Activated T-cell treated with anti-CD3 and anti-CD28 coated beads, Interleukin-2, amount 50 U/mL, for 4 hours (primary cell): ENCODE results near the gene GMEB2. TPM values are rescaled to one million over a fixed set of nuclear protein-coding genes. Genes with fewer than 3 reads are reported as not detected.
"Not testable (repeated sequence)": the region's sequence is repeated elsewhere in the genome, so short reads cannot be mapped to it uniquely, and the experiment has no call there.

Experiments used
- ATAC-seq, 2 donors: fragments of 200-7000 bp; cut with Tn5 transposase; one replicate each; pipeline ENCODE4 v1.10.0; 2021
- DNase-seq: peaks from one replicate; pipeline ENCODE4 v3.0.0-alpha.2; 2020
- H3K27me3 Mint-ChIP-seq: one replicate; pipeline ENCODE4 v1.8.0; 2021; ENCODE audit warnings: low read depth, mixed read lengths
- H3K36me3 Mint-ChIP-seq: one replicate; pipeline ENCODE4 v1.8.0; 2022; ENCODE audit warnings: mixed read lengths; ENCODE audit not compliant: insufficient read depth
- H3K4me1 Mint-ChIP-seq: one replicate; pipeline ENCODE4 v1.8.0; 2021; ENCODE audit warnings: low read depth, mixed read lengths
- H3K4me3 Mint-ChIP-seq: one replicate; pipeline ENCODE4 v1.8.0; 2021; ENCODE audit warnings: mild to moderate bottlenecking, moderate library complexity, mixed read lengths
- H3K9me3 Mint-ChIP-seq: one replicate; pipeline ENCODE4 v1.8.0; 2021; ENCODE audit warnings: mixed read lengths
- total RNA-seq, 3 donors: library from RNA; stranded (reverse); gene quantifications; one replicate each; pipeline ENCODE4 v1.2.1, GENCODE V29; 2021

GMEB2 gene
- total RNA-seq, 3 donors from 2014 or later = 14.6 to 16.1 (median 15.1) TPM

GRCh38 chr20:63565699-63566335 is 61.1 kb downstream of the GMEB2 start:
- H3K27me3 Mint-ChIP-seq = no peaks in the 10 kb centered on the region
- peaks cover 20% of the 10 kb centered on the region for H3K4me1 Mint-ChIP-seq
- ATAC-seq = no peak

GRCh38 chr20:63565021-63565698 is 61.7 kb downstream of the GMEB2 start:
- DNase-seq (no peak), ATAC-seq (no peak)
- H3K4me1 Mint-ChIP-seq = peaks cover 21% of the 10 kb centered on the region
- H3K36me3 Mint-ChIP-seq = peaks cover 9% of the 10 kb centered on the region
- H3K27me3 Mint-ChIP-seq = no peaks in the 10 kb centered on the region
- no peak overlapping the region for H3K4me3 Mint-ChIP-seq
- H3K9me3 Mint-ChIP-seq = no peaks in the 10 kb centered on the region

More at GRCh38 chr20:63565699-63566335, 61.1 kb downstream of the GMEB2 start:
- DNase-seq = no peak
- Mint-ChIP-seq H3K36me3 (peaks cover 5% of the 10 kb centered on the region), H3K9me3 (no peaks in the 10 kb centered on the region), H3K4me3 (no peak overlapping the region)

GRCh38 chr20:63564036-63564810 is 62.7 kb downstream of the GMEB2 start:
- DNase-seq = no peak
- no peak for ATAC-seq
- H3K36me3 Mint-ChIP-seq = peaks cover 9% of the 10 kb centered on the region
- H3K4me3 Mint-ChIP-seq = no peak overlapping the region
- no peaks in the 10 kb centered on the region for H3K9me3 Mint-ChIP-seq
- H3K27me3 Mint-ChIP-seq = no peaks in the 10 kb centered on the region
- peaks cover 19% of the 10 kb centered on the region for H3K4me1 Mint-ChIP-seq

GRCh38 chr20:63563225-63563935 is 63.5 kb downstream of the GMEB2 start:
- Mint-ChIP-seq H3K27me3 (no peaks in the 10 kb centered on the region), H3K9me3 (no peaks in the 10 kb centered on the region), H3K4me1 (peaks cover 15% of the 10 kb centered on the region), H3K4me3 (no peak overlapping the region), H3K36me3 (peaks cover 12% of the 10 kb centered on the region)
- DNase-seq = no peak
- ATAC-seq = no peak

GRCh38 chr20:63562461-63563224 is 64.3 kb downstream of the GMEB2 start:
- ATAC-seq (no peak), DNase-seq (no peak)
- Mint-ChIP-seq H3K36me3 (peaks cover 12% of the 10 kb centered on the region), H3K9me3 (no peaks in the 10 kb centered on the region), H3K4me1 (peaks cover 7% of the 10 kb centered on the region), H3K27me3 (no peaks in the 10 kb centered on the region), H3K4me3 (no peak overlapping the region)

- peaks cover 12% of the 10 kb centered on the region for H3K36me3 Mint-ChIP-seq
- ATAC-seq = no peak
- no peak for DNase-seq
- H3K9me3 Mint-ChIP-seq = no peaks in the 10 kb centered on the region
- peaks cover 1% of the 10 kb centered on the region for H3K4me1 Mint-ChIP-seq
- H3K4me3 Mint-ChIP-seq = no peak overlapping the region
- H3K27me3 Mint-ChIP-seq = no peaks in the 10 kb centered on the region
Observed at GRCh38 chr20:63561624-63562396, 65.1 kb downstream of the GMEB2 start.

GRCh38 chr20:63560856-63561609 is 65.9 kb downstream of the GMEB2 start:
- H3K4me3 Mint-ChIP-seq = no peak overlapping the region
- no peaks in the 10 kb centered on the region for H3K27me3 Mint-ChIP-seq
- DNase-seq (no peak), ATAC-seq (no peak)
- no peaks in the 10 kb centered on the region for H3K9me3 Mint-ChIP-seq
- H3K36me3 Mint-ChIP-seq = peaks cover 12% of the 10 kb centered on the region
- H3K4me1 Mint-ChIP-seq = peaks cover 1% of the 10 kb centered on the region

- Mint-ChIP-seq H3K27me3 (no peaks in the 10 kb centered on the region), H3K4me1 (peaks cover 1% of the 10 kb centered on the region), H3K4me3 (no peak overlapping the region), H3K9me3 (no peaks in the 10 kb centered on the region), H3K36me3 (peaks cover 9% of the 10 kb centered on the region)
- DNase-seq (no peak), ATAC-seq (peak; percentile 39 to 76)
Observed at GRCh38 chr20:63560333-63560805, 66.5 kb downstream of the GMEB2 start.

- not testable (repeated sequence) for H3K27me3 Mint-ChIP-seq, H3K9me3 Mint-ChIP-seq, H3K4me1 Mint-ChIP-seq, H3K36me3 Mint-ChIP-seq, DNase-seq, H3K4me3 Mint-ChIP-seq
- ATAC-seq = peak in 1 of 2 donors; percentile 9
Observed at GRCh38 chr20:63559485-63560332, 67.2 kb downstream of the GMEB2 start.

GRCh38 chr20:63558804-63559484 is 68.0 kb downstream of the GMEB2 start:
- Mint-ChIP-seq H3K27me3 (no peaks in the 10 kb centered on the region), H3K36me3 (peaks cover 7% of the 10 kb centered on the region), H3K4me1 (peaks cover 1% of the 10 kb centered on the region), H3K9me3 (no peaks in the 10 kb centered on the region), H3K4me3 (no peak overlapping the region)
- ATAC-seq (no peak), DNase-seq (no peak)

- DNase-seq = no peak
- ATAC-seq = no peak
- Mint-ChIP-seq H3K27me3 (no peaks in the 10 kb centered on the region), H3K4me1 (peaks cover 8% of the 10 kb centered on the region), H3K36me3 (peaks cover 7% of the 10 kb centered on the region), H3K9me3 (no peaks in the 10 kb centered on the region), H3K4me3 (no peak overlapping the region)
Observed at GRCh38 chr20:63557481-63557891, 69.4 kb downstream of the GMEB2 start.
